HuH-7.5 (cell line): ENCODE data around the gene AFAP1.

Experiments used
- DNase-seq: peaks from one replicate; pipeline ENCODE4 v3.0.0; 2011; ENCODE audit warnings: low spot score

Gene AFAP1

GRCh38 chr4:7910952-7911578 is 28.6 kb downstream of the AFAP1 start:
- no peak for DNase-seq

DNA sequence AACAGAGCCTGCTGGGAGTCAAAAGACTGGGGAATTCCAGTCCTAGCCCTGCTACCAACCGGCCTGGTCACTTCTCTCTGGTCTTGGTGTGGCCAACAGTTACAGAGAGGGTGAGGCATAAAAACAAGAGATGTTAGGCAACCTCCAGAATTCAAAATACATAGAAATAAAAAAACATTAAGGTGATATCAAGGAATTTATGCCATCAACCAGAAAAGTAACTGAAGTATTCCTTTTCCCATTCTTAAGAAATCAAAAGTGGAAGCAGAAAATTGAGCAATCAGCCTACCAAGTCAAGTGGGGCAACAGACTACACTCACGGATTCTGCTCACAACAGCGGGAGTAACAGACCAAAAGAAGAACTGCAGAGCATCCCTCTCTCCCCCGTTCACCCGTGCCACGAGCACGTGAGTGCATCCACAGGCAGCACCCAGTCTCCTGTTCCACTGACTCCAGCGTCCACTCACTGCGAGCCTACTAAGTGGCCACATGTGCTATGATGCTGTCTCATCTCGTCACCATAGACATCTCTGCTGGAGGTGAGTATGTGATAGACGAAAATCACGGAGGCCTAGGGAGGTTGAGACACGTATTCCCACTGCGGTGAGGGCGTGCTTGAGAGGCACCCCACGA is 29.3 kb downstream of the AFAP1 start:
- no peak for DNase-seq

GRCh38 chr4:7909463-7910262 is 30.0 kb downstream of the AFAP1 start:
- no peak for DNase-seq

DNA sequence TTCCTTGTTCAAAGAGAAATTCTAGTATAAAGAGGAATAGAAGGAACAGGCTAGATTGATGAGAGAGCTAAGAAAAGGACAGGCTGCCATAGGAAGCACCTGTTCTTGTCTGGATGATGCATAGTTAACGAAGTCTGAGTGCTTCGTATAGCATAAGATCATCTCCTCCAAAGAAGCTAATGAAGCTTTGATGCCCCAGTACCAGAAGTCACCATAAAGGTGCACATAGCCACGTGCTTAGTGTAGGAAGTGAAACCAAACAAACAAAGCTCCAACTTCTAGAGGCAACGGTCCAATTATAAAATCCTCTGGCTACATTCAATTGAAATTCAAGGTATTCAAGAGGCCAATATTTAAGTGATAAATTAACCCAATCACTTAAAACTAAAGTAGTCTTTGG is 31.0 kb downstream of the AFAP1 start:
- no peak for DNase-seq

DNA sequence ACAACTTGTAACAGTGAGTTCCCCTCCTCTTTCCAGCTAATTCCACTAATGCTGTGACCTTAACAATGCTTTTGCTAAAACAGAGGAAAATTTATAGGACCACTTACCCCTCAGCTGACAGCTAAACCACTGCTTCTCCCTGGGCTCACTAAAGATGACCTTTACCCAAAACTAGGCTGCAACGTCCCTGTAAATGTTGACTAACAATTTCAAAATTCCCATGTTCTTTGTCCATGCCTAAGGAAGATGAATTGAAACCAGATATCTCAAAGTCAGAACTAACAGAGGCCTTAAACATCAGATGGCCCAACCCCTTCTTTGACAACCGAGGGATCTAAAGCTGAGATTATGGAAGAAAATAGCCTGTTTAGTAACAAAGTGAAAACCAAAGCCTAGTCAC is 32.5 kb downstream of the AFAP1 start:
- no peak for DNase-seq

GRCh38 chr4:7906171-7906701 is 33.4 kb downstream of the AFAP1 start:
- no peak for DNase-seq

DNA sequence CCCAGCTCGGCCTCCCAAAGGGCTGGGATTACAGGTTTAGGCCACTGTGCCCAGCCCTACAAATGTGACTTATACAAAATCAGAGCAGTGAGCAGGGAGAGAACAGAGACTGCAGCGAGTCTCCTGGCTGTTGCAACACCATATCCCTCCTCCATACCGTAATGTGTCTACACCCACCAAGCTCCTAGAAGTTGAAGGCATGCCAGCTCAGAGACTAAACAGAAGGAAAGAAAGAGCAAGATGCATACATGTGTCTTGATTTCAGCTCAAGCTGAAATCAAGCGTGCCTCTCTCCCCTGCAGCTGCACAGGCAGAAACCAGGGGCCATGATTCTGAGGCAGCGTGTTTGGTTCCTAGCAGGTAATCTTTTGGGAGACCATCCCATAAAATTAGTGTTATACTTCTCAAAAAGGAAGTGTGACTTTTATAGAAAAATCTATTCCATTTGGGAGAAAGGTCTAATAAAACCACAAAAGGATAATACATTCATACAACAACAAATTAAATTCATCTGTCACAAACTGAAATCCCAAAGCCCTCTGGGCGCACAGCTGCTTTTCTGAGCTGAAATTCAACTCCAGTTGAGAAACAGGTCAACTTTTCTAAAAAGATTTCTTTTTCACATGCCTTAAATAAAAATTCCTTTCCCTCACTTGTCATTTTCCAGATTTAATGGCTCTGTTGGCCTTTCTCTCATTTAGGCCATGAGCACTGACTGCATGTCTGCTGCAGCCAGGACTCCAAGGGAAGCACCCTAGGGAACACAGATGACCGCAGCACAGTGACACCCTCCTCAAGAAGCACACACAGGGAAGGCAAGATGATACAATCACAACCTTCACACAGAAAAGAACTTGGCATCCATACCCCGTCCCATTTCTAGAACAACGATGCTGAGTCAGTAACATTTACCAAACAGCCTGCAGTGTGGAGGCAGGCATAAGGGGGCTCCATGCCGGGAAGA is 34.4 kb downstream of the AFAP1 start:
- DNase-seq: no peak

GRCh38 chr4:7903791-7904516 is 35.7 kb downstream of the AFAP1 start:
- DNase-seq: no peak

- DNase-seq: no peak
Observed at GRCh38 chr4:7902826-7903225, 36.8 kb downstream of the AFAP1 start.

- DNase-seq: no peak
Observed at GRCh38 chr4:7902101-7902553, 37.5 kb downstream of the AFAP1 start.

DNA sequence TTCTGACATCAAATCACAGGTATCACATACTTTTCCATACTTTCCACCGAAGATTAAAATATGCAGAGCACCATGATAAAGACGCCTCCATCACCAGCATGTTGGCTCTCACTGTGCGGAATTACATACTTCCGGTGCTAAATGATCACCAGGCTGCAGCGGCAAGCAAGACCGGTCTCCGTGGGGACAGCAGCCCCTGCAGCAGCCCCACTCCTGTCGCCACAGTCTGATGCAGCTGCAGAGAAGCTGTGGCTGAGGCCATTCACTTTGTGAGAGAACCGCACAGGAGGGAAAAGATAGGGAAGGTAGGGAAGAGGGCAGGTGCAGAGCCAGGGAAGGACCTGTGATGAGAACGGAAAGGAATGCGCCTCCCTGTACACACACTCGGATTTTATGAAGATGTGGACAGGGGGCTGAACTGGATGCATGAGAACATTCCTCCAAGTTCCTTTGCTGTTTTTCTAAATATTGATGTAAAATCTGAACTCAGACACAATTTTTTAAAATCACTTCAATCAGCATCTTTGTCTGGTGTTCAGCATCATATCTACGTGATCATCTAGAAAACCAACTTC is 38.3 kb downstream of the AFAP1 start:
- DNase-seq: no peak

DNA sequence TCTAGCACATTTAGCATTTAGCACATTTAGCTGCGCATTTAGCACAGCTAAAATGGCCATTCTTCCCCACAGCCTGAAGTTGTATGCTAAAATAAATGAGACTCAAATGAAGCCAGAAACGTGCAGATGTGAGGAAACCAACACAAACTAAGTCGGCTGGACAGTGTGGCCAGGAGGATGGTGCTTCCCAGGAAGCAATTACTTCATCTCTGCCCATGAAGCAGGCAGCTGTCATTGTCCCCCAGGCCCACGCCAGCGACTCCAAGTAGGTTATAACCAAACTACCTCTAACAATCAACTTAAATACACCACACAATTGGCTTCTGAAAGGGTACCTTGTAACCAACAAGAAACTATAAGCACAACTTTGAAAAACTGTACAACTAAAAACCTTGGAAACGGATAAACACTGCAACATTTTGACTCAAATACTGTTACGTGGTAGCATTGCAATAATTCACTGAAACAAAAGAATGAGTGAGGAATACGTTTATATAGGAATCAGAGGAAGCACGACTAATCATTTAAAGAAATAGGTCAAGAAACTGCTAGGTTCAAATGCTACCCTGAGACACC is 39.2 kb downstream of the AFAP1 start:
- no peak for DNase-seq

DNA sequence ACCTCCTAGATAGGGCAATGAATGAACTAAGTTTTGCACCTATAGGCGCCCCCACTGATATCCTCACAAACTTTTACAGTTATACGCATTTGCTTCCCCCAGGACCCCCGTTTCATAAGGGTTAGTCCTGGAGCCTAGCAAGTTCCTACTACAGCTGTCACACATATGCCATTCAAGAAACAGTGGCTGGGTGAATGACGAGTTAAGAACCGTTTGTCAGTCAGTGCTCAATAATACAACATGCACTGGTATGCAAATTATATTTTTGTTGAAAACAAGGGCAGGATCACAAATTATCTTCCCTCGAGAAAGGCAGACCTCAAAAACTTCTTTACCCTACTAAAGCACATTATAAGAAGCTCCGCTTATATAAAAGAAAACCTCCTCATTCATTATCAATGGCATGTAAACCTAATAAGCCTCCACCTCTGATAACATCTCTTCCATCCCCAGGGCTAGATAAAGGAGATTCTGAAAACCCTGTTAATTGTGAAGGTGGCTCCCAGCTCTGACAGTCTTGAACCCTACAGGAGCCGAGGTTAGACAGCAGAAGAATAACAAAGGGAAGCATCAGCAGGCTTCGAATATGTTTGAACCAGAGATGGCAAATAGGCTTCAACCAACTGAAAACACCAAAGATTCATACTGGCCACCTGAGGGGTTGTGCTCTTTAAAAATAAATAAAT is 40.3 kb downstream of the AFAP1 start:
- no peak for DNase-seq

DNA sequence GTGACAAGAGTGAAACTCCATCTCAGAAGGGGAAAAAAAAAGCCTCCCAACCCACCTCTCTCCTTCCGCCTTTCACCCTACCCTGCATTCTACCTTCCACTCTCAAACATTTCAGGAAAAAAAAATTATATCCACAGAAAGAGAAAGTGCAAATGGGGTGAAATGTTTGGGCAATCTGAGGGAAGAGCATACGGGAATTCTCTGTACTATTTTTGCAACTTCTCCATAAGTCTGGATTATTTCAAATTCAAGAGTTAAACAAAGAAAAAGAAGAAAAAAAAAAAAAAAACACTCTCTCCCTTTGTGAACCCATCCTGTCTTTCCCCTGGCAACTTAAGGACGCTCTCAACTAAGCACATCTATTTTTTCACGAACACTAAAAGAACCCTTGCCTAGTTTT is 41.3 kb downstream of the AFAP1 start:
- DNase-seq: no peak

DNA sequence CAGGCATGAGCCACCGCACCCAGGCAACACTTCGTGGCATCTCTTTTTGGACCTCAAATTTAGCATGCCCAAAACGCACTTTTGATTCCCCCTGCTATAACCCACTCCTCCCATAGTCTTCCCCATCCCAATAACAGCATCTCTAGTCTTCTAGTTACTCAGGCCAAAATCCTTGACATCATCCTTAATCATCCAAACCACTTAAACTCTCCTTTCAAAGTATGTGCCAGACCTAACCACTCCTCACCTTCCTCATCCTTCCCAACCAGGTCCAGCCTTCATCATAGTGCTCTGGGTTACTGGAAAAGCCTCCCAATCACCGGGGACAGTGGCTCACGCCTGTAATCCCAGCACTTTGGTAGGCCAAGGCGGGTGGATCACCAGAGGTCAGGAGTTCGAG is 41.9 kb downstream of the AFAP1 start:
- DNase-seq: no peak

GRCh38 chr4:7894677-7895181 is 44.9 kb downstream of the AFAP1 start:
- no peak for DNase-seq

- DNase-seq: no peak
Observed at GRCh38 chr4:7894098-7894676, 45.5 kb downstream of the AFAP1 start.

DNA sequence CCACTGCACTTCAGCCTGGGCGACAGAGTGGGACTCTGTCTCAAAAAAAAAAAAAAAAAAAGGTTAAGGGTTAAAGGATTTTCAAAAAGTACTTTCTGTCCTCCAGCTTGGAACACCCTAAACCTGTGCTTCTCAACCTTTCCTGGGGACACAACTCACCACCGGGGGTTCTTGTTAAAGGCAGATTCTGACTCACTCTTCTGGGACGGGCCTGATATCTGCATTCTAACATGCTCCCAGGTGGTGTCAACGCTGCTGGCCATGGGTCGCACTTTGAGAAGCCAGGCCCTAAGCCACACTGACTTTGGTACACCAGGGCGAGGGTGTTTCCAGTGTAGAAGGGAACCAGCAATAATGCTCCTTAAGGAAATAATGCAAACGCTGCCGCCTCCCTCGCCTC is 46.1 kb downstream of the AFAP1 start:
- DNase-seq: no peak
